Tibial nerve (tissue), 4 donors: ENCODE measurements around the gene KCTD13. TPM values are rescaled to one million over a fixed set of nuclear protein-coding genes. Genes with fewer than 3 reads are reported as not detected.
"Not testable (repeated sequence)": the region's sequence is repeated elsewhere in the genome, so short reads cannot be mapped to it uniquely, and the experiment has no call there.

ENCODE experiments used
- DNase-seq, 2 donors: peaks; one replicate each; pipeline ENCODE4 v3.0.0-alpha.2; 2019; ENCODE audit warnings: low spot score in 2 of 2
- H3K27ac ChIP-seq, 4 donors: fragments of 200-600 bp; sonication (generic) in 3 of 4; one replicate each; pipeline ENCODE4 v1.5.1; 2017 to 2019; ENCODE audit warnings: mild to moderate bottlenecking in 1 of 4
- H3K27me3 ChIP-seq, 2 donors: fragments of 200-600 bp; sonication (generic) in 1 of 2; one replicate each; pipeline versions ENCODE4 v1.5.1 to v1.6.0; 2017 to 2019
- H3K36me3 ChIP-seq, 3 donors: fragments of 200-600 bp; sonication (generic); one replicate each; pipeline ENCODE4 v1.5.1; 2018 to 2019
- H3K4me1 ChIP-seq, 4 donors: fragments of 200-600 bp; sonication (generic) in 3 of 4; one replicate each; pipeline ENCODE4 v1.5.1; 2017 to 2019
- H3K4me3 ChIP-seq, 4 donors: fragments of 200-600 bp; sonication (generic) in 3 of 4; one replicate each; pipeline ENCODE4 v1.5.1; 2017 to 2019; ENCODE audit warnings: mild to moderate bottlenecking in 1 of 4, moderate library complexity in 1 of 4
- H3K9me3 ChIP-seq, 4 donors: fragments of 200-600 bp; sonication (generic) in 3 of 4; one replicate each; pipeline ENCODE4 v1.5.1; 2017 to 2019
- EP300 ChIP-seq, 2 donors: sonication (generic); formaldehyde crosslinking; IDR thresholded peaks; one replicate each; pipeline ENCODE4 v1.6.1; 2017; ENCODE audit warnings: antibody characterized with exemption in 2 of 2, mild to moderate bottlenecking in 1 of 2
- POLR2A ChIP-seq, 2 donors: fragments of 450-650 bp; IDR thresholded peaks; one replicate each; pipeline ENCODE4 v1.6.1; 2017; ENCODE audit warnings: antibody characterized with exemption in 2 of 2, mild to moderate bottlenecking in 2 of 2, moderate library complexity in 2 of 2
- WGBS, 2 donors: methylation state at CpG; one replicate each; pipeline ENCODE4 v1.1.5; 2018; 5-methylcytosine and 5-hydroxymethylcytosine counted together
- total RNA-seq, 4 donors: library from RNA; depleted of rRNA; stranded (reverse); fragments of >200 nt; gene quantifications; one replicate each; pipeline ENCODE4 v1.1.0, GENCODE V29; 2016
- TF ChIP-seq, protein P1 (sequence below), 5 experiments: fragments of 200-600 bp in 3 of 5; fragments of 450-650 bp in 2 of 5; sonication (generic) in 3 of 5; IDR thresholded peaks; one replicate each; pipeline ENCODE4 v1.5.1; 2016 to 2019; ENCODE audit warnings: antibody characterized with exemption in 5 of 5, mild to moderate bottlenecking in 3 of 5, moderate library complexity in 2 of 5

The KCTD13 gene
- total RNA-seq, 4 donors from 2014 or later = 31.0 to 81.0 (median 38.7) TPM

DNA sequence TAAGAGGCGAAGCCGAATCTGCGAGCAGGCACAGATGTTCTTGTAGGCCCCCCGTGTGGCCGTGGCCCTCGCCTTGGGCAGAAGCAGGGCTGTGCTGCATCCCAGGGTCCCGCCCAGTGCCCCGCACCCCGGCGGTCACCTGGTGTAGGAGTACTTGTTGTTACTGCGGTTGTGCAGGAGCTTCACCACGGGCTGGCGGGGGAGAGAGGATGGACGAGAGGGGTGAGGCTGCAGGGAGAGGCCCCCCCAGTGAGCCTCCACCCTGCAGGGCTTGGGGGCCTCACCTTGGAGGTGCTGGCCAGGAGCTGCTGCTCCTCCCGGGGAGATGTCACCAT is 14.4 kb downstream of the KCTD13 start:
- DNase-seq = no peak
- 72 to 74% methylated on average over 15 of the region's 15 CpGs for WGBS, 2 donors
- no peaks in the 10 kb centered on the region for H3K9me3 ChIP-seq

DNA sequence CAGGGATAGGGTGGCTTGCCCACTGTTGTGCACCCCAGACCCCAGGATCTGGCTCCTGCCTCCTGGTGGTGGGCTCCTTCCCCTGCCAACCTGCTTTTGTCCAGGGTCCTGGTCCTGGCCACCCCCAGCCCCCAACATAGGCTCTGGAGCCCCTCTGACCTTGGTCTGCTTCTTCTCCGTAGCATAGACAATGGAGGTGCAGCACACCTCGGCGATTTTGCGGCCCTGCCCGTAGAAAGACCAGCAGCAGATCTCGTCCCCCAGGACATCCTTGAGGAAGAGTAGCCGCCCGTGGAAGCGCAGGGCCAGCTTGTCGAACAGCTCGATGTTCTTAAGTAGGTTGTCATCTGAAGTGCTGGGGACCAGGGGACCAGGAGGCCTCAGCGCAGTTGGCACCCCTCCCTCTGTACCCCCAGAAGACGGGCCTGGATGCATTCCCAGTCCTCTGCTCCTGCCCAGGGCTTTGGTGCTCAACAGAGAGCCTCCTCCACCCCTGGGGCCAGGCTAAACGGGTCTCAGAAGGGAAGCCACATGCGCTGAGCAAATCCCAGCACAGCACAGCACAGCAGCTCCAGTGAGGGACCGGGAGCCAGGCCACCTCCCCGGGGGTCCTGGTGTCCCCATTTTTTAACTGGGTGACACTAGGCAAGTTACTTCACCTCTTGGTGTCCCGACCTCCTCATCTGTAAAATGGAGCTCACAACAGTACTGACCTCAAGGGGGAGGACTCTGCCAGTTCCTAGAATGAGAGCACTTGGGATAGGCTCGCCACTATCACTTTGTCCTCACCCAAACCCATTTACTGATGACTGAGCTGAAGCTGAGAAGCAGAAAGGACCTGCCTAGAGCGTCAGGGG is 15.0 kb downstream of the KCTD13 start:
- Histone ChIP-seq H3K36me3 (peaks cover 0 to 68% (median 0%) of the 10 kb centered on the region in 3 donors), H3K4me1 (no peaks in the 10 kb centered on the region), H3K27ac (no peak overlapping the region), H3K27me3 (no peaks in the 10 kb centered on the region), H3K4me3 (no peak overlapping the region), H3K9me3 (no peaks in the 10 kb centered on the region)
- 80 to 93% methylated on average over 16 to 19 of the region's 20 CpGs for WGBS, 2 donors
- TF ChIP-seq, protein P1, sequence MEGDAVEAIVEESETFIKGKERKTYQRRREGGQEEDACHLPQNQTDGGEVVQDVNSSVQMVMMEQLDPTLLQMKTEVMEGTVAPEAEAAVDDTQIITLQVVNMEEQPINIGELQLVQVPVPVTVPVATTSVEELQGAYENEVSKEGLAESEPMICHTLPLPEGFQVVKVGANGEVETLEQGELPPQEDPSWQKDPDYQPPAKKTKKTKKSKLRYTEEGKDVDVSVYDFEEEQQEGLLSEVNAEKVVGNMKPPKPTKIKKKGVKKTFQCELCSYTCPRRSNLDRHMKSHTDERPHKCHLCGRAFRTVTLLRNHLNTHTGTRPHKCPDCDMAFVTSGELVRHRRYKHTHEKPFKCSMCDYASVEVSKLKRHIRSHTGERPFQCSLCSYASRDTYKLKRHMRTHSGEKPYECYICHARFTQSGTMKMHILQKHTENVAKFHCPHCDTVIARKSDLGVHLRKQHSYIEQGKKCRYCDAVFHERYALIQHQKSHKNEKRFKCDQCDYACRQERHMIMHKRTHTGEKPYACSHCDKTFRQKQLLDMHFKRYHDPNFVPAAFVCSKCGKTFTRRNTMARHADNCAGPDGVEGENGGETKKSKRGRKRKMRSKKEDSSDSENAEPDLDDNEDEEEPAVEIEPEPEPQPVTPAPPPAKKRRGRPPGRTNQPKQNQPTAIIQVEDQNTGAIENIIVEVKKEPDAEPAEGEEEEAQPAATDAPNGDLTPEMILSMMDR (IDR thresholded peaks at IDR 0.05) = no peak
- TF ChIP-seq EP300 (IDR thresholded peaks at IDR 0.05) (no peak), POLR2A (IDR thresholded peaks at IDR 0.05) (no peak)
- DNase-seq = no peak

More for the DNA sequence above, 14.4 kb downstream of the KCTD13 start:
- H3K4me1 ChIP-seq = no peaks in the 10 kb centered on the region
- TF ChIP-seq EP300 (IDR thresholded peaks at IDR 0.05) (no peak), POLR2A (IDR thresholded peaks at IDR 0.05) (no peak)
- TF ChIP-seq, protein P1 (IDR thresholded peaks at IDR 0.05) = no peak
- H3K36me3 ChIP-seq = peaks cover 0 to 66% (median 0%) of the 10 kb centered on the region in 3 donors
- H3K27ac ChIP-seq = no peak overlapping the region
- H3K27me3 ChIP-seq = no peaks in the 10 kb centered on the region
- H3K4me3 ChIP-seq = no peak overlapping the region

DNA sequence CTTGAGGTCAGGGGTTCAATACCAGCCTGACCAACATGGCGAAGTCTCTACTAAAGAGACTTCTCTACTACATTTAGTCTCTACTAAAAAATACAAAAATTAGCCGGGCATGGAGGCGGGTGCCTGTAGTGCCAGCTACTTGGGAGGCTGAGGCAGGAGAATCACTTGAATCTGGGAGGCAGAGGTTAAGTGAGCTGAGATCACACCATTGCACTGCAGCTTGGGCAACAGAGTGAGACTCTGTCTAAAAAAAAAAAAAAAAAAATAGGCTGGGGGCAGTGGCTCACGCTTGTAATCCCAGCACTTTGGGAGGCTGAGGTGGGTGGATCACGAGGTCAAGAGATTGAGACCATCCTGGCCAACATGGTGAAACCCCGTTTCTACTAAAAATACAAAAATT is 16.2 kb downstream of the KCTD13 start:
- H3K27me3 ChIP-seq, H3K4me1 ChIP-seq, H3K4me3 ChIP-seq, DNase-seq, H3K27ac ChIP-seq, H3K9me3 ChIP-seq: not testable (repeated sequence)
- 75 to 79% methylated on average over 6 of the region's 6 CpGs for WGBS, 2 donors
- peaks cover 0 to 65% (median 0%) of the 10 kb centered on the region in 3 donors for H3K36me3 ChIP-seq

DNA sequence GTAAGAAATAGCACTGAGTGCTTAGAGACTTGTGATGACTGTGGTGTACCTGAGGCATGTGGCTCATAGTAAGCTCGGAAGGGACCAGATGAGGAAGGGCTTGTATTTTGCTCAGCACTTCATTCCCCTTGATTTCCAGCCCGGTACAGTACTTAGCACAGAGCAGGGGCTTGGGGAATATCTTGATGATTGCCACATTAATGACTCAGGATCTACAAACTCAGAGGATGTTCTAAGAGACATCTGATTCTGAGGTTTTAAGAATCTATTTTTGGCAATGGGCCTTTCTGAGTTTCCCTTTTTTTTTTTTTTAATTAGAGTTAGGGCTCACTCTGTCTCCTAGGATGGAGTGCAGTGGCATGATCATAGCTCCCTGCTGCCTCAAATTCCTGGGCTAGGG is 16.6 kb downstream of the KCTD13 start:
- no peak for DNase-seq
- no peak for TF ChIP-seq POLR2A (IDR thresholded peaks at IDR 0.05)
- no peak for TF ChIP-seq EP300 (IDR thresholded peaks at IDR 0.05)
- TF ChIP-seq, protein P1 (IDR thresholded peaks at IDR 0.05) = no peak
- no peaks in the 10 kb centered on the region for H3K9me3 ChIP-seq
- 50 to 63% methylated on average over 2 of the region's 2 CpGs for WGBS, 2 donors
- no peaks in the 10 kb centered on the region for H3K27me3 ChIP-seq
- H3K36me3 ChIP-seq = peaks cover 0 to 60% (median 0%) of the 10 kb centered on the region in 3 donors
- no peak overlapping the region for H3K27ac ChIP-seq
- H3K4me3 ChIP-seq = no peak overlapping the region
- H3K4me1 ChIP-seq = no peaks in the 10 kb centered on the region

DNA sequence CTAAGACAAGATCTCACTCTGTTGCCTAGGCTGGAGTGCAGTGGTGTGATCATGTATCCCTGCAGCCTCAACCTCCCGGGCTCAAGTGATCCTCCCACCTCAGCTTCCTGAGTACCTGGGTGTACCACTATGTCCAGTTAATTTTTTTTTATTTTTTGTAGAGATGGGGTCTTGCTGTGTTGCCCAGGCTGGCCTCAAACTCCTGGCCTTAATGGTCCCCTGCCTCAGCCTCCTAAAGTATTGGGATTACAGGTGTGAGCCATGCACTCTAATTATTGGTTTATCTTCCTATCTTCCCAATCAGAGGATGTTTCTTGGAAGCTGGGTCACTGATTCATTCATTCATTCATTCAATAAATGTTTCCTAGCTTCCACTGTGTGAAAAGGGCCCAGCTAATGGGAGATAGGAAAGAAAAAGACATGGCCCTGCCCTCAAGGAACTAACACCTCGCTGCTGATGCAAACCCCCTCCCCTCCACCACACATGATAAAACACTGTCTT is 17.3 kb downstream of the KCTD13 start:
- H3K27ac ChIP-seq = no peak overlapping the region
- no peaks in the 10 kb centered on the region for H3K4me1 ChIP-seq
- peaks cover 0 to 54% (median 0%) of the 10 kb centered on the region in 3 donors for H3K36me3 ChIP-seq
- WGBS, 2 donors = 83 to 88% methylated on average over 2 of the region's 2 CpGs
- H3K9me3 ChIP-seq = no peaks in the 10 kb centered on the region
- TF ChIP-seq EP300 (IDR thresholded peaks at IDR 0.05) (no peak), POLR2A (IDR thresholded peaks at IDR 0.05) (no peak)
- TF ChIP-seq, protein P1 (IDR thresholded peaks at IDR 0.05) = no peak
- no peak overlapping the region for H3K4me3 ChIP-seq
- no peaks in the 10 kb centered on the region for H3K27me3 ChIP-seq
- DNase-seq = no peak
